HEK293 (cell line): ENCODE results near the gene DUSP3.
"Not testable (repeated sequence)": the region's sequence is repeated elsewhere in the genome, so short reads cannot be mapped to it uniquely, and the experiment has no call there.

Experiments
- CTCF ChIA-PET: fragments of 350-600 bp; formaldehyde crosslinking; extraction: SDS; loops from one replicate; lab custom pipeline; 2021; ENCODE audit warnings: antibody characterized with exemption; lab: Yijun Ruan, JAX
- POLR2A ChIA-PET: fragments of 300-600 bp; formaldehyde crosslinking; extraction: SDS; loops from one replicate; lab custom pipeline; 2020; ENCODE audit warnings: antibody characterized with exemption, inconsistent platforms; lab: Yijun Ruan, JAX
- H3K27ac ChIP-seq: fragments of 200-500 bp; sonication (Bioruptor generic); 2 replicates; pipeline ENCODE4 v1.5.1; 2014; ENCODE audit warnings: low read depth, low read length, control low read depth, inconsistent platforms; ENCODE audit errors: extremely low read depth
- H3K36me3 ChIP-seq, 2 experiments: fragments of 200-500 bp in 1 of 2; sonication (Bioruptor generic) in 1 of 2; 1 replicate in 1 of 2; 2 replicates in 1 of 2; pipeline ENCODE4 v1.5.1; 2014 to 2017; ENCODE audit warnings: inconsistent platforms in 2 of 2, low read length in 2 of 2; ENCODE audit not compliant: control insufficient read depth in 2 of 2, insufficient read depth in 1 of 2
- H3K4me1 ChIP-seq: fragments of 200-500 bp; sonication (Bioruptor generic); 2 replicates; pipeline ENCODE4 v1.5.1; 2014; ENCODE audit warnings: mild to moderate bottlenecking, low read length, inconsistent platforms; ENCODE audit not compliant: control insufficient read depth, insufficient read depth
- H3K4me3 ChIP-seq: 2 replicates; pipeline ENCODE4 v1.5.1; 2011; ENCODE audit warnings: low read depth, mild to moderate bottlenecking, control low read depth, low read length, moderate library complexity
- H3K9me3 ChIP-seq: fragments of 200-500 bp; sonication (Bioruptor generic); 2 replicates; pipeline ENCODE4 v1.5.1; 2014; ENCODE audit warnings: low read depth, low read length, inconsistent platforms; ENCODE audit not compliant: control insufficient read depth, insufficient read depth
- GLI2 ChIP-seq: fragments of 450-650 bp; formaldehyde crosslinking; IDR thresholded peaks from 2 replicates; pipeline ENCODE4; 2017; ENCODE audit warnings: missing biosample characterization, missing genetic modification characterization, low read depth, borderline replicate concordance
- HOXA7 ChIP-seq: sonication (generic); formaldehyde crosslinking; IDR thresholded peaks from 2 replicates; pipeline ENCODE4 v1.8.1; 2022; ENCODE audit warnings: missing genetic modification reagents, borderline replicate concordance
- KLF7 ChIP-seq: fragments of 450-650 bp; formaldehyde crosslinking; IDR thresholded peaks from 2 replicates; pipeline ENCODE4 v1.5.1; 2016; ENCODE audit warnings: missing biosample characterization, missing genetic modification characterization, borderline replicate concordance
- SP3 ChIP-seq: fragments of 450-650 bp; formaldehyde crosslinking; IDR thresholded peaks from 2 replicates; pipeline ENCODE4 v1.5.1; 2016; ENCODE audit warnings: missing biosample characterization, missing genetic modification characterization
- WT1 ChIP-seq: fragments of 450-650 bp; formaldehyde crosslinking; IDR thresholded peaks from 2 replicates; pipeline ENCODE4 v1.5.1; 2016; ENCODE audit warnings: missing biosample characterization, missing genetic modification characterization
- ZBTB48 ChIP-seq: fragments of 450-650 bp; formaldehyde crosslinking; IDR thresholded peaks from 2 replicates; pipeline ENCODE4 v1.5.1; 2016; ENCODE audit warnings: missing biosample characterization, missing genetic modification characterization
- ZNF223 ChIP-seq: fragments of 450-650 bp; formaldehyde crosslinking; IDR thresholded peaks from 2 replicates; pipeline ENCODE4 v1.5.1; 2016; ENCODE audit warnings: missing biosample characterization, missing genetic modification characterization
- ZNF350 ChIP-seq: fragments of 450-650 bp; formaldehyde crosslinking; IDR thresholded peaks from 2 replicates; pipeline ENCODE4 v1.5.0; 2017; ENCODE audit warnings: missing biosample characterization, mild to moderate bottlenecking, missing genetic modification characterization
- ZNF416 ChIP-seq: fragments of 450-650 bp; formaldehyde crosslinking; IDR thresholded peaks from 2 replicates; pipeline ENCODE4 v1.5.1; 2016; ENCODE audit warnings: missing biosample characterization, missing genetic modification characterization
- ZNF473 ChIP-seq: fragments of 450-650 bp; formaldehyde crosslinking; IDR thresholded peaks from 2 replicates; pipeline ENCODE4 v1.5.1; 2017; ENCODE audit warnings: missing biosample characterization, missing genetic modification characterization
- ZNF623 ChIP-seq: fragments of 450-650 bp; formaldehyde crosslinking; IDR thresholded peaks from 2 replicates; pipeline ENCODE4 v1.5.1; 2016; ENCODE audit warnings: missing biosample characterization, missing genetic modification characterization
- ZNF707 ChIP-seq: fragments of 450-650 bp; formaldehyde crosslinking; IDR thresholded peaks from 2 replicates; pipeline ENCODE4 v1.5.1; 2016; ENCODE audit warnings: missing biosample characterization, missing genetic modification characterization
- TF ChIP-seq, protein P1 (sequence below): fragments of 450-650 bp; formaldehyde crosslinking; IDR thresholded peaks from 2 replicates; pipeline ENCODE4 v1.5.0; 2017; ENCODE audit warnings: missing biosample characterization, missing genetic modification characterization, borderline replicate concordance
- TF ChIP-seq, protein P2 (sequence below): fragments of 450-650 bp; formaldehyde crosslinking; IDR thresholded peaks from 2 replicates; pipeline ENCODE4 v1.5.1; 2017; ENCODE audit warnings: missing biosample characterization, missing genetic modification characterization
- TF ChIP-seq, protein P3 (sequence below): fragments of 450-650 bp; formaldehyde crosslinking; IDR thresholded peaks from 2 replicates; pipeline ENCODE4 v1.5.1; 2016; ENCODE audit warnings: missing biosample characterization, missing genetic modification characterization
- TF ChIP-seq, protein P4 (sequence below): IDR thresholded peaks from 2 replicates; pipeline ENCODE4 v1.6.1; 2011; ENCODE audit warnings: mild to moderate bottlenecking, low read depth, low read length, borderline replicate concordance
- TF ChIP-seq, protein P5 (sequence below): fragments of 450-650 bp; formaldehyde crosslinking; IDR thresholded peaks from 2 replicates; pipeline ENCODE4 v1.5.1; 2017; ENCODE audit warnings: missing biosample characterization, mild to moderate bottlenecking, missing genetic modification characterization, moderate library complexity
- TF ChIP-seq, protein P6 (sequence below): fragments of 450-650 bp; formaldehyde crosslinking; IDR thresholded peaks from 2 replicates; pipeline ENCODE4 v1.5.1; 2016; ENCODE audit warnings: missing biosample characterization, missing genetic modification characterization
- TF ChIP-seq, protein P7 (sequence below): fragments of 450-650 bp; formaldehyde crosslinking; IDR thresholded peaks from 2 replicates; pipeline ENCODE4 v1.5.1; 2016; ENCODE audit warnings: missing biosample characterization, missing genetic modification characterization

Gene DUSP3

DNA sequence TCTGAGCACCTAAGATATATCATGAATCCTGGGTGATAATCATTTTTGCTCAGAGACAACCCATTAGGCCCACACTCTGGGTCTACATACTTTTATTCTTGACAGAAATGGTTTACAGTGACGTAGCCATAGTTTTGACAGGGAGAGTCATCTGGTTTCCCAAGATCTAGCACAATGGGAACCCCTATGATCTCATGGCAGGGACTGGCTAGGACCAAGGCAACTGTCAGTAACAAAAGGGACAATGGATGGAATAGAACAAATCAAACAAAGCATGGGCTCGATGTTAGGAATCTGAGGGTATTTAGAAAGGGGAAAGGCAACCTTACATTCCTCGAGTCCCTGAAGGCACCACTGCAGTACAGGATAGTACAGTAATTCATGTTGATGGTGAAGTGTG lies 22.0 kb upstream of the DUSP3 start (continued):
- TF ChIP-seq, protein P1, sequence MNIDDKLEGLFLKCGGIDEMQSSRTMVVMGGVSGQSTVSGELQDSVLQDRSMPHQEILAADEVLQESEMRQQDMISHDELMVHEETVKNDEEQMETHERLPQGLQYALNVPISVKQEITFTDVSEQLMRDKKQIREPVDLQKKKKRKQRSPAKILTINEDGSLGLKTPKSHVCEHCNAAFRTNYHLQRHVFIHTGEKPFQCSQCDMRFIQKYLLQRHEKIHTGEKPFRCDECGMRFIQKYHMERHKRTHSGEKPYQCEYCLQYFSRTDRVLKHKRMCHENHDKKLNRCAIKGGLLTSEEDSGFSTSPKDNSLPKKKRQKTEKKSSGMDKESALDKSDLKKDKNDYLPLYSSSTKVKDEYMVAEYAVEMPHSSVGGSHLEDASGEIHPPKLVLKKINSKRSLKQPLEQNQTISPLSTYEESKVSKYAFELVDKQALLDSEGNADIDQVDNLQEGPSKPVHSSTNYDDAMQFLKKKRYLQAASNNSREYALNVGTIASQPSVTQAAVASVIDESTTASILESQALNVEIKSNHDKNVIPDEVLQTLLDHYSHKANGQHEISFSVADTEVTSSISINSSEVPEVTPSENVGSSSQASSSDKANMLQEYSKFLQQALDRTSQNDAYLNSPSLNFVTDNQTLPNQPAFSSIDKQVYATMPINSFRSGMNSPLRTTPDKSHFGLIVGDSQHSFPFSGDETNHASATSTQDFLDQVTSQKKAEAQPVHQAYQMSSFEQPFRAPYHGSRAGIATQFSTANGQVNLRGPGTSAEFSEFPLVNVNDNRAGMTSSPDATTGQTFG (tag by site-specific recombination): no peak
- TF ChIP-seq, protein P2, sequence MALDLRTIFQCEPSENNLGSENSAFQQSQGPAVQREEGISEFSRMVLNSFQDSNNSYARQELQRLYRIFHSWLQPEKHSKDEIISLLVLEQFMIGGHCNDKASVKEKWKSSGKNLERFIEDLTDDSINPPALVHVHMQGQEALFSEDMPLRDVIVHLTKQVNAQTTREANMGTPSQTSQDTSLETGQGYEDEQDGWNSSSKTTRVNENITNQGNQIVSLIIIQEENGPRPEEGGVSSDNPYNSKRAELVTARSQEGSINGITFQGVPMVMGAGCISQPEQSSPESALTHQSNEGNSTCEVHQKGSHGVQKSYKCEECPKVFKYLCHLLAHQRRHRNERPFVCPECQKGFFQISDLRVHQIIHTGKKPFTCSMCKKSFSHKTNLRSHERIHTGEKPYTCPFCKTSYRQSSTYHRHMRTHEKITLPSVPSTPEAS (tag by site-specific recombination): no peak
- TF ChIP-seq ZNF623 (tag by site-specific recombination) (no peak), SP3 (no peak), KLF7 (tag by site-specific recombination) (no peak), HOXA7 (no peak), ZNF473 (tag by site-specific recombination) (no peak)

DNA sequence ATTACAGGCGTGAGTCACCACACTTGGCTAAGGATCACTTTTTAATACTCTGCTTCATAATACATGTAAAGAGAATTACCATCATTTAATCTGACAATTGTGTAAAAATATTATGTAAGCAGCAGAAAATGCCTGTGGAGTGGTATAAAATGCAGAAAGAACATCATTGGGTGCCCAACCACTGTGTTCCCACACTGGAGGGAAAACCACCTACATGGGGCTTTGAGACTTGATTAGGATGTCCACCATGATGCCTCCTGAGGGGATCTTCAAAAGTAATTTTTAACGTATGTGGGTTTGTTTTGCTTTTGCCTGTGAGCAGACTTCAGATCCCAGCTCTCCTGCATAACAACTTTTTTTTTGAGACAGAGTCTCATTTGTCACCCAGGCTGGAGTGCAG lies 20.3 kb upstream of the DUSP3 start:
- CTCF ChIA-PET: interaction anchor here (1.7 kb wide), 1 partner anchor 47 kb away, joined by 6 read pairs; the partner anchor contains the start of gene CD300LG
- POLR2A ChIA-PET: interaction anchor here (0.6 kb wide), 1 partner anchor 31 kb away, joined by 4 read pairs; no protein-coding TSS in a partner anchor
- Histone ChIP-seq H3K9me3 (no peaks in the 10 kb centered on the region), H3K36me3 (peaks cover 3 to 18% of the 10 kb centered on the region in 2 experiments), H3K27ac (no peak overlapping the region), H3K4me1 (no peaks in the 10 kb centered on the region), H3K4me3 (no peak overlapping the region)
- TF ChIP-seq ZNF707 (tag by site-specific recombination) (no peak), ZNF350 (tag by site-specific recombination) (no peak), ZBTB48 (tag by site-specific recombination) (no peak), ZNF416 (tag by site-specific recombination) (no peak), ZNF223 (no peak), KLF7 (tag by site-specific recombination) (no peak), WT1 (tag by site-specific recombination) (no peak), GLI2 (tag by site-specific recombination) (no peak)
- TF ChIP-seq, protein P3, sequence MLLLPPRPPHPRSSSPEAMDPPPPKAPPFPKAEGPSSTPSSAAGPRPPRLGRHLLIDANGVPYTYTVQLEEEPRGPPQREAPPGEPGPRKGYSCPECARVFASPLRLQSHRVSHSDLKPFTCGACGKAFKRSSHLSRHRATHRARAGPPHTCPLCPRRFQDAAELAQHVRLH (tag by site-specific recombination): no peak
- TF ChIP-seq, protein P4, sequence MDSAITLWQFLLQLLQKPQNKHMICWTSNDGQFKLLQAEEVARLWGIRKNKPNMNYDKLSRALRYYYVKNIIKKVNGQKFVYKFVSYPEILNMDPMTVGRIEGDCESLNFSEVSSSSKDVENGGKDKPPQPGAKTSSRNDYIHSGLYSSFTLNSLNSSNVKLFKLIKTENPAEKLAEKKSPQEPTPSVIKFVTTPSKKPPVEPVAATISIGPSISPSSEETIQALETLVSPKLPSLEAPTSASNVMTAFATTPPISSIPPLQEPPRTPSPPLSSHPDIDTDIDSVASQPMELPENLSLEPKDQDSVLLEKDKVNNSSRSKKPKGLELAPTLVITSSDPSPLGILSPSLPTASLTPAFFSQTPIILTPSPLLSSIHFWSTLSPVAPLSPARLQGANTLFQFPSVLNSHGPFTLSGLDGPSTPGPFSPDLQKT: no peak
- TF ChIP-seq, protein P5, sequence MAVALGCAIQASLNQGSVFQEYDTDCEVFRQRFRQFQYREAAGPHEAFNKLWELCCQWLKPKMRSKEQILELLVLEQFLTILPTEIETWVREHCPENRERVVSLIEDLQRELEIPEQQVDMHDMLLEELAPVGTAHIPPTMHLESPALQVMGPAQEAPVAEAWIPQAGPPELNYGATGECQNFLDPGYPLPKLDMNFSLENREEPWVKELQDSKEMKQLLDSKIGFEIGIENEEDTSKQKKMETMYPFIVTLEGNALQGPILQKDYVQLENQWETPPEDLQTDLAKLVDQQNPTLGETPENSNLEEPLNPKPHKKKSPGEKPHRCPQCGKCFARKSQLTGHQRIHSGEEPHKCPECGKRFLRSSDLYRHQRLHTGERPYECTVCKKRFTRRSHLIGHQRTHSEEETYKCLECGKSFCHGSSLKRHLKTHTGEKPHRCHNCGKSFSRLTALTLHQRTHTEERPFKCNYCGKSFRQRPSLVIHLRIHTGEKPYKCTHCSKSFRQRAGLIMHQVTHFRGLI: no peak
- TF ChIP-seq, protein P6, sequence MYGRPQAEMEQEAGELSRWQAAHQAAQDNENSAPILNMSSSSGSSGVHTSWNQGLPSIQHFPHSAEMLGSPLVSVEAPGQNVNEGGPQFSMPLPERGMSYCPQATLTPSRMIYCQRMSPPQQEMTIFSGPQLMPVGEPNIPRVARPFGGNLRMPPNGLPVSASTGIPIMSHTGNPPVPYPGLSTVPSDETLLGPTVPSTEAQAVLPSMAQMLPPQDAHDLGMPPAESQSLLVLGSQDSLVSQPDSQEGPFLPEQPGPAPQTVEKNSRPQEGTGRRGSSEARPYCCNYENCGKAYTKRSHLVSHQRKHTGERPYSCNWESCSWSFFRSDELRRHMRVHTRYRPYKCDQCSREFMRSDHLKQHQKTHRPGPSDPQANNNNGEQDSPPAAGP: no peak
- TF ChIP-seq, protein P7, sequence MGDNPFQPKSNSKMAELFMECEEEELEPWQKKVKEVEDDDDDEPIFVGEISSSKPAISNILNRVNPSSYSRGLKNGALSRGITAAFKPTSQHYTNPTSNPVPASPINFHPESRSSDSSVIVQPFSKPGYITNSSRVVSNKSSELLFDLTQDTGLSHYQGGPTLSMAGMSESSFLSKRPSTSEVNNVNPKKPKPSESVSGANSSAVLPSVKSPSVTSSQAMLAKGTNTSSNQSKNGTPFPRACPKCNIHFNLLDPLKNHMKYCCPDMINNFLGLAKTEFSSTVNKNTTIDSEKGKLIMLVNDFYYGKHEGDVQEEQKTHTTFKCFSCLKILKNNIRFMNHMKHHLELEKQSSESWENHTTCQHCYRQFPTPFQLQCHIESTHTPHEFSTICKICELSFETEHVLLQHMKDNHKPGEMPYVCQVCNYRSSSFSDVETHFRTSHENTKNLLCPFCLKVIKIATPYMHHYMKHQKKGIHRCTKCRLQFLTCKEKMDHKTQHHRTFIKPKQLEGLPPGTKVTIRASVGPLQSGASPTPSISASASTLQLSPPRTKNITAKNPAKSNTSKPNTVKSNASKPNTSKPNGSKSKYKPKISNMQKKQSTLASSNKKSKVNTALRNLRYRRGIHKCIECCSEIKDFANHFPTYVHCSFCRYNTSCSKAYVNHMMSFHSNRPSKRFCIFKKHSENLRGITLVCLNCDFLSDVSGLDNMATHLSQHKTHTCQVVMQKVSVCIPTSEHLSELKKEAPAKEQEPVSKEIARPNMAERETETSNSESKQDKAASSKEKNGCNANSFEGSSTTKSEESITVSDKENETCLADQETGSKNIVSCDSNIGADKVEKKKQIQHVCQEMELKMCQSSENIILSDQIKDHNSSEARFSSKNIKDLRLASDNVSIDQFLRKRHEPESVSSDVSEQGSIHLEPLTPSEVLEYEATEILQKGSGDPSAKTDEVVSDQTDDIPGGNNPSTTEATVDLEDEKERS (tag by site-specific recombination): no peak

DNA sequence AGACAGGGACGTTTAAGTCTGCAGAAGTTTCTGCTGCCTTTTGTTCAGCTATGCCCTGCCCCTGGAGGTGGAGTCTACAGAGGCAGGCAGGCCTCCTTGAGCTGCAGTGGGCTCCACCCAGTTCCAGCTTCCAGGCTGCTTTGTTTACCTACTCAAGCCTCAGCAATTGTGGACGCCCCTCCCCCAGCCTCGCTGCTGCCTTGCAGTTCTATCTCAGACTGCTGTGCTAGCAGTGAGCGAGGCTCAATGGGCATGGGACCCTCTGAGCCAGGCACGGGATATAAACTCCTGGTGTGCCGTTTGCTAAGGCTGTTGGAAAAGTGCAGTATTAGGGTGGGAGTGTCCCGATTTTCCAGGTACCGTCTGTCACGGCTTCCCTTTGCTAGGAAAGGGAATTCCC lies 19.2 kb upstream of the DUSP3 start:
- CTCF ChIA-PET: interaction anchor here (0.6 kb wide), 1 partner anchor 20 kb away, joined by 3 read pairs; no protein-coding TSS in a partner anchor
- H3K9me3 ChIP-seq, POLR2A ChIA-PET, H3K4me1 ChIP-seq, H3K27ac ChIP-seq, H3K4me3 ChIP-seq: not testable (repeated sequence)
- peaks cover 3 to 12% of the 10 kb centered on the region in 2 experiments for H3K36me3 ChIP-seq
